Neural progenitor cell (in vitro differentiated cells): ENCODE results near the gene FAM98B.

ENCODE experiments used
- EZH2 ChIP-seq: fragments of 200-600 bp; sonication (generic); IDR thresholded peaks from 2 replicates; pipeline ENCODE4 v1.6.1; 2017; ENCODE audit warnings: antibody characterized with exemption, mild to moderate bottlenecking, moderate library complexity
- TF ChIP-seq, protein P1 (sequence below): fragments of 200-600 bp; sonication (generic); IDR thresholded peaks from 2 replicates; pipeline ENCODE4 v1.5.1; 2017; ENCODE audit warnings: antibody characterized with exemption, mild to moderate bottlenecking

DNA sequence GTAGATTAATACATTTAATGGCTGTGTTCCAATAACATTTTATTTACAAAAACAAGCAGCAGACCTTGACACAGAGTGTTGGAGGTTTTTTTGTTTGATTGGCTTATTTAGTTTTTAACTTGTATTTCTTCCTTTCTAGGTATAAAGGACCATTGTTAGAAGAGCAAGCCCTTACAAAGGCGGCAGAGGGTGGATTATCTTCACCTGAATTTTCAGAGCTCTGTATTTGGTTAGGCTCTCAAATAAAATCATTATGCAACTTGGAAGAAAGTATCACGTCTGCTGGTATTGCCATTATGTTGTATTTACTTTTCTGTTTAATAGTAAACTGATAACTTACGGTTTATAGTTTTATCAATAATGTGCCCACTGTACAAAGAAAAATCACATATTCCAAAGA lies 10.0 kb downstream of the FAM98B start:
- TF ChIP-seq, protein P1, sequence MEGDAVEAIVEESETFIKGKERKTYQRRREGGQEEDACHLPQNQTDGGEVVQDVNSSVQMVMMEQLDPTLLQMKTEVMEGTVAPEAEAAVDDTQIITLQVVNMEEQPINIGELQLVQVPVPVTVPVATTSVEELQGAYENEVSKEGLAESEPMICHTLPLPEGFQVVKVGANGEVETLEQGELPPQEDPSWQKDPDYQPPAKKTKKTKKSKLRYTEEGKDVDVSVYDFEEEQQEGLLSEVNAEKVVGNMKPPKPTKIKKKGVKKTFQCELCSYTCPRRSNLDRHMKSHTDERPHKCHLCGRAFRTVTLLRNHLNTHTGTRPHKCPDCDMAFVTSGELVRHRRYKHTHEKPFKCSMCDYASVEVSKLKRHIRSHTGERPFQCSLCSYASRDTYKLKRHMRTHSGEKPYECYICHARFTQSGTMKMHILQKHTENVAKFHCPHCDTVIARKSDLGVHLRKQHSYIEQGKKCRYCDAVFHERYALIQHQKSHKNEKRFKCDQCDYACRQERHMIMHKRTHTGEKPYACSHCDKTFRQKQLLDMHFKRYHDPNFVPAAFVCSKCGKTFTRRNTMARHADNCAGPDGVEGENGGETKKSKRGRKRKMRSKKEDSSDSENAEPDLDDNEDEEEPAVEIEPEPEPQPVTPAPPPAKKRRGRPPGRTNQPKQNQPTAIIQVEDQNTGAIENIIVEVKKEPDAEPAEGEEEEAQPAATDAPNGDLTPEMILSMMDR, result no peak
- TF ChIP-seq EZH2, result no peak
